Frontal cortex (tissue), 4 donors: ENCODE data around the gene PTPMT1. TPM values are rescaled to one million over a fixed set of nuclear protein-coding genes. Genes with fewer than 3 reads are reported as not detected.
"Not testable (repeated sequence)": the region's sequence is repeated elsewhere in the genome, so short reads cannot be mapped to it uniquely, and the experiment has no call there.

Experiments
- DNase-seq, 2 donors: peaks; one replicate each; pipeline ENCODE4 v3.0.0; 2012; ENCODE audit warnings: low spot score in 2 of 2
- FAIRE-seq: peaks from 2 replicates; lab custom pipeline; 2012; peaks lifted over from hg19 to GRCh38; lab: Jason Lieb, UNC
- total RNA-seq: library from RNA; depleted of rRNA; stranded (reverse); fragments of >200 nt; gene quantifications from one replicate; pipeline ENCODE4 v1.2.3, GENCODE V29; 2014
- donor health status: control.
- donor health status: control.
- donor health status: control.

The PTPMT1 gene, protein sequence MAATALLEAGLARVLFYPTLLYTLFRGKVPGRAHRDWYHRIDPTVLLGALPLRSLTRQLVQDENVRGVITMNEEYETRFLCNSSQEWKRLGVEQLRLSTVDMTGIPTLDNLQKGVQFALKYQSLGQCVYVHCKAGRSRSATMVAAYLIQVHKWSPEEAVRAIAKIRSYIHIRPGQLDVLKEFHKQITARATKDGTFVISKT
- total RNA-seq = 22.0 TPM

DNA sequence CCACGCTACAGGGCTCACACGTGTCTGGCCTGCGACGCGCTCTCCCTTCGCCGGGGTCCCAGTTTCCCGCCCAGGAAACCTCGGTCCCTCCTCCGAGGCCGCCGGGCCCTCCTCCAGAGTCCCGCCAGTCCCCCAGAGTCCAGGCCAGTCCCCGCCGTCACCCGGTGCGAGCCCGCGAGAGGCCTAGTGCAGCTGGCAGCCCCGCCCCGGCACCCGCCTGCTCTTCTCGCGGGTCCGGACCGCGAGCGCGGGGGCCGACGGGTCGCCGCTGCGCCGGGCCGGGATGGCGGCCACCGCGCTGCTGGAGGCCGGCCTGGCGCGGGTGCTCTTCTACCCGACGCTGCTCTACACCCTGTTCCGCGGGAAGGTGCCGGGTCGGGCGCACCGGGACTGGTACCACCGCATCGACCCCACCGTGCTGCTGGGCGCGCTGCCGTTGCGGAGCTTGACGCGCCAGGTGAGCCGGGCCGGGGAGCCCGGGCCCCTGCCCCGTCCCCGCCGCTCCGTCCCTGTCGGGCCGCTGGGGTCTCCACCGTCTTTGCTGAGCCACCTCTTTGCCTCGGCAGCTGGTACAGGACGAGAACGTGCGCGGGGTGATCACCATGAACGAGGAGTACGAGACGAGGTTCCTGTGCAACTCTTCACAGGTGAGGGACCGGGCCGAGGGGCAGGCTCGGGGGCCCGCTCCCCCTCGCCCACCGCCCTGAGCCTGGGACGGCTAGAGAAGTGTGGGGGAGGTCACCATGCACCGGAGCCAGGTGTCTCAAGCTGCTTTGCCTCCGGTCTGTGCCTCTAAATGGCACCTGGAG, at the start of gene PTPMT1:
Gene PTPMT1 (plus strand): TSS at position 260 of the 809 bp plus-strand sequence. CDS start 24 bp downstream, at position 284.
- FAIRE-seq (no peak), DNase-seq (peak; percentile 62 to 68)

DNA sequence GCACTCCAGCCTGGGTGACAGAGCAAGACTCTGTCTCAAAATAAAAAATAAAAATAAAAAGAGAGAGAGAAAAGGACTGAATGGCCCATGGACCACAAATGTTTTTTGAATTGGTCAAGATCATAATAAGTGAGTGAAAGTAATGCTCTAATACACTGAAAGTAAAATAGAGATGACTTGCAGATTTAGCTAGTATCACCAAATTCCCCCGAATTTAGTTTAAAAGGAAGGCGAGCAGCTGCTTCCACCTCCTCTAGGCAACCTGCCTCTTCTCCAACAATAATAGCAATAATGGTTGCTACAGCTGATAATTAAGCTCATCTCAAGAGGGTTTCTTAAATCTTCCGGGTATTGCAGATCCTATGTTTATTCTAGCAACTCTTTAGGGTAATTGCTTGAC, 49.2 kb upstream of the PTPMT1 start:
- FAIRE-seq (no peak), DNase-seq (no peak)

DNA sequence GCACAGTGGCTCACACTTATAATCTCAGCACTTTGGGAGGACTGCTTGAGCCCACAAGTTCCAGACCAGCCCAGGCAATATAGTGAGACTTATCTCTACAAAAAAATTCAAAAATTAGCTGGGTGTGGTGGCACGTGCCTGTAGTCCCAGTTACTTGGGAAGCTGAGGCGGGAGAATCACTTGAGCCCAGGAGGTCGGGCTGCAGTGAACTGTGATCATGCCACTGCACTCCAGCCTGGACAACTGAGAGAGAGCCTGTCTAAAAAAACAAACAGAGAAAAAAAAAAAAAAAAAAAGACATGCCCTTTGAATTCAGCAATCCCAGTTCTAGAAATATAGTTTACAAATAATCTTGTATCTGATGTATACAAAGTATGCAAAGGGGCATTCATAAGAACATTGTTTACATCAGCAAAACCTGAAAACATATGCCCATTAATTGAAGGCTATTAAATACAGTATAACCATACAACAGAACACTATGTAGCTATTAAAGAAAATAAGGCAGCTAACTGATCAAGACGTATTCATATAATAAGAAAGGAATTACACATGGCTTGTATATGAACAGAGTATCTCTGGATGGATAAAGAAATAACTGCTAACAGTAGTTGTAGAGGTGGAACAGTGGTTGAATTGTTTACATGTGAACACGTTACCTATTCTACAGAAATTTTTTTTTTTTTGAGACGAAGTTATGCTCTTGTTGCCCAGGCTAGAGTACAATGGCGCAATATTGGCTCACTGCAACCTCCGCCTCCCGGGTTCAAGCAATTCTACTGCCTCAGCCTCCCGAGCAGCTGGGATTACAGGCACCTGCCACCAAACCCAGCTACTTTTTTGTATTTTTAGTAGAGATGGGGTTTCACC, 48.2 kb upstream of the PTPMT1 start:
- DNase-seq (no peak), FAIRE-seq (no peak)

DNA sequence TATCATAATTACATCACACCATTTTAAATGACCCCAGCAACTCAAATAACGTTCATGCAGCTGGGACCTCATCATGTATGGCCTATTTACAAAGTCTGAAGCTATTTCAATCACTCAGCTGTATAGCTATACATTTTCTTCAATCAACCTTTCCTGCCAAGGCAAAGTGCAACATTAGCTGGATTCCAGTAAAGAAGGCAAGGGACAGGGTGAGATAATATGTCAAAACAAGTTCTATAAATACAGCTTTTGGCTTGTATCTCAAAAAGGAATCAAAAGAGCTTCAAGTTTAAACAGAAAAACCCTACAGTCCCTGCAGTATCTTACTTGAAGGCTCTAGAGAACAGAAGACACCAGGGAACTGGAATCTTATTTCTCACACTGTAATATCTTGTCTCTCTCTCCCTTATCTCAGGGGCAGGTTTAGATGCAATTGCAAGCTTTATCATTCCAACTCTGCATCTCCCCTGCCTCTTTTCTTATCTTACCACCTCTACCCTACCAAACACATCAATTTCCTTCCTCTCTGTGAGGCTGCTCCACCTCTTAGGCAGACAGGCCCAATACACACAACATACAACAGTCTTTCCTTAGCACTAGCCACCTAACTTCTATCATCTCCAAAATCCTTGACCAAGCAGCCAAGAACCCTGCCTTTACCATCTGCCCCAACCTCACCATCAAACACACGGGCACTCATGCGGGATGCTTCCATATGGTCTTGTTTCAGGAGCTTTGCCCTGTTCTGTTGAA, 47.0 kb upstream of the PTPMT1 start:
- FAIRE-seq = no peak

DNA sequence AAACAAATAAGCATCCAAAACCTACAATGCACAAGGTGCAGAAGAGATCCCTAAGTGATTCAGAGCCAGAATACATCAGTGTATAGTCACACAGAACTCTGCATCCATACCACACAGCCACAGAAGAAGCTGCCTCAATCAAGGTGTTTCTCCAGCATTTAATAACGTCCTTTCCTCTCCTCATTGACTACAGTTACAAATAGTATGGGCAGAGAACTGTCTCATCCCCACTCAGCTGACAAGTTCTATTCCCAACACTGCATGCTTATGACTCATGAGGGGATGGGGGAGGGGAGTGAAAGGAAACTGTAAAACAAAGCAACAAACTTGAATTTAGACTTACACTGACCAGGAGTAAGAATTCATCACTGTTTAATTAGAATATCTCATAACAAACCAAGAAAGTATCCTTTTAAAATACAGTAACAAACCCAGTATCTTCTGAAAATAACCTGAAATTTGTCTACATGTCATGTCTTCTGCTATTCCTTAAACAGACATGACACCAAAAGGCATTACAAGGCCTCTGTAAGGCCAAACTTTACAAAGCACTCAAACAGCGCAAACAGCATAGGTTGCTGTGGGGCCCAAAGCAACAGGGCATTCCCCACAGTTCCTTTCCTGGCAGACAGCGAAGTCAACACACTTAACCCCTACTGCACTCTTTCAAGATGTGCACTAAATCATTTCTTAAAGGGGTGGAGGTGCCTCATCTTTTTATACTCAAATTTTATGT, 41.7 kb upstream of the PTPMT1 start:
- FAIRE-seq (no peak), DNase-seq (peak in 1 of 2 donors; percentile 64)

More for the DNA sequence above, 47.0 kb upstream of the PTPMT1 start:
- DNase-seq = no peak

DNA sequence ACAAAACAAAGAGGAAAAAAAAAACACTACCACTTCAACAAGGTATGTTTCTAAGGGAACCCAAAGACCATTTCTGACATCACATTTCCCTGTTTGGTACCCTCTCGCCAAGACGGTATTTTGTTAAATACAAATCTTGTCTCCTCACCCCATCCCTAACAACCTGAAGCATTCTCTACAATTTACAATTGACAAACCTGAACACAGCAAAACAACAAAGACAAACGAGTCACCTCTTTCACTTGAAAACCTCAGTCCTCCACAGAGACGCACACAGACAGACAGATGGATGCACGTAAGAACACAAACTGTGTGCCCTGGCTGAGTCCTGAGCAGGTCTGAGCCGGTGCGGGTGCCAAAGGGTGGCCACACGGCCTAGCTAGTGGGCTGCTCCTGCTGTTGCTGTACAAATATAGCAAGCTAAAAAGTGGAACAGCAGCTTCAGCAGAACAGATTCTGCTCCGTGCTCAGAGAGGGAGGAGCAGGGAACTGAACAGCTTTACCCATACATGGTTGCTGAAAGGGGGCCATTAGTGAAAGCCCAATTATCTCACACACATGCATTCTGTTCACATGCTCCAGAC, 41.0 kb upstream of the PTPMT1 start:
- DNase-seq (no peak), FAIRE-seq (no peak)

DNA sequence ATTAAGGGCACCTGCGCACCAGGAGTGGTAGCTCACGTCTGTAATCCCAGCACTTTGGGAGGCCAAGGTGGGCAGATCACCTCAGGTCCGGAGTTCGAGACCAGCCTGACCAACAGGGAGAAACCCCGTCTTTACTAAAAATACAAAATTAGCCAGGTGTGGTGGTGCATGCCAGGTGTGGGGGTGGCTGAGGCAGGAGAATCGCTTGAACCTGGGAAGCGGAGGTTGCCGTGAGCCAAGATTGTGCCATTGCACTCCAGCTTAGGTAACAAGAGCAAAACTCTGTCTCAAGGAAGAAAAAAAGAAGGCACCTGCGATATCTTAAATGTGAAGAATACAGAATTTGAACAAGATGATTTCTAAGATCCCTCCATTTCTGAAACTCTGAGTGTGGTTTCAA, 39.4 kb upstream of the PTPMT1 start:
- not testable (repeated sequence) for DNase-seq, FAIRE-seq

DNA sequence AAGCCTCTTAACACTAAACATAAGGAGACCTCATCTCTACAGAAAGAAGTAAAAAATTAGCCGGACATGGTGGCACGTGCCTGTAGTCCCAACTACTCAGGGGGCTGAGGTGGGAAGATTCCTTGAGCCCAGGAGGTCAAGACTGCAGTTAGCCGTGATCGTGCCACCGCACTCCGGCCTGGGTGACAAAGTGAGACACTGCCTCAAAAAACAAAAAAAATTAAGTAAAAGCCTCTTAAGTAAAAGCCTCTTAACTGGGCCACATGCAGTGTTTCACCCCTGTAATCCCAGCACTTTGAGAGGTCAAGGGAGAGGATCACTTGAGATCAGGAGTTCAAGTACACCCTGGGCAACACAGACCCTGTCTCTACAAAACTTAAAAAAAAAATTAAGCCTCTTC, 38.2 kb upstream of the PTPMT1 start:
- DNase-seq = no peak
- FAIRE-seq = no peak

DNA sequence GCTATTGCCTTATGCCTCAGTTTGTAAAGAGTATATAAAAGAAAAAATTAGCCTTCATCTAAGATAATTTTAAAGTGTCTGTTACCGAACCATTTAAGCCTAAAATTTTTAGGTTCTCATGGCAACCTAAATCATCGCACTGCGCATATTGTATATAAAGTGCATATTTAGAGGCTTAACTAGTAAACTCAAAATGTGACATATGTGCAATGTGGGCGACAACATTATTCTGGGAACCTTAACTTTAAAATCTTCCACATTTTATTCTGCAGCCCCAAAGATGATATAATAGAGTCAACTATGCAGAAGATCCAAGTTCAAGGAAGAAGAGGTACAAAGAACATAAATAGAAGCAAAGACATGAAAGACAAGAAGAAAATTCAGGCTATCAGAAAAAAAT, 35.4 kb upstream of the PTPMT1 start:
- DNase-seq (no peak), FAIRE-seq (no peak)

DNA sequence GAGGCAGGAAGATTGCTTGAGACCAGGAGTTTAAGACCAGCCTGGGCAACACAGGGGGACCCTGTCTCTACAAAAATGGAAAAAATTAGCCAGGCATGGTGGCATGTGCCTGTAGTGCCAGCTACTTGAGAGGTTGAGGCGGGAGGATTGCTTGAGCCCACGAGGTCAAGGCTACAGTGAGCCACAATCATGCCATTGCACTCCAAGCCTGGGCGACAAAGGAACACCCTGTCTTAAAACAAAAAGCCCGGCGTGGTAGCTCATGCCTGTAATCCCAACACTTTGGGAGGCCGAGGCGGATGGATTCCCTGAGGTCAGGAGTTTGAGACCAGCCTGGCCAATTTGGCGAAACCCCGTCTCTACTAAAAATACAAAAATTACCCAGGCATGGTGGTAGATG, 34.7 kb upstream of the PTPMT1 start:
- not testable (repeated sequence) for FAIRE-seq, DNase-seq

DNA sequence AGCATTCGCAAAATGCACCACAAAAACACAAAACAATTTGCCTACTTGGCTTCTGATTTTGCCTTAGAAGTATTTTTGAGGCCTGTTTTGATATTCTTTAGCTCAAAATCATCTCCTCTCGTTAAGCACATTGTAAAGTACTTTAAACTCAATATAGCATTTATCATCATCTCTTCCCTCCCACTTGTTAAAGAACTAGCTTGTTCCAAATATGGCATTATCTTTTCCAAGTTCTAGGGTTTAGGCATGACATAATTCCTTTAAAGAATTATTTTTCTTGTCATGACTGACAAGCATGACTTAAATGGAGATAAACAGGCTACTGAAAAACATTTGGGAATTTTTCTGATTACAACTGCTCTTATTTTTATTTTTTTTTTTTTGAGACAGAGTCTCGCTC, 33.7 kb upstream of the PTPMT1 start:
- DNase-seq = no peak
- no peak for FAIRE-seq

DNA sequence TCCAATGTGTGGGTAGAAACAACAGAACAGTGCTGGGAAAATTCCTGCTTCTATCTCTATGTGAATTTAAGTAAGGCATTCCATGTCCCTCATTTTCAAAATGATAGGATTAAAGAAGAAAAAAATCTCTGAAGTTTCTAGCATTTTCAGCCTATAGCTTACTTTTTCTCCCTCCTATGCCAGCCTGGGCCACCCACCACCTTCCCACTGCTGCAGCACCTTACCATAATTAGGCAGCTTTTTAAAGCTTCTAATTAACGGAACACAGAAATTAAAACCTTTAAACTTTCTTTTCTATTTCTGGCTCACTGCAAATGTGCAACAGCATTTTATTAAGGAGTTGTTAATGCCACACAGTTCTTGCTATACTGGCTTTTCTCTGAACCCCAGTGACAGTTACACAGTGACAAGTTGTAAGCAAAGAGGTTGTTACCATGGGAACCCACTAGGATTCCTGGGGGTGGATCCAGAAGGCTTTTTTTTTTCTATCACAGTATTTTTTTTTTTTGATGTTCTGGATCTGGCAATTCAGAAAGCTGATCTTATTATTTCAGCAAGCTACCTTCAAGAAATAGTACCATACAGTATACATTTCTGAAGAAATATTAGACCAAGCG, 32.7 kb upstream of the PTPMT1 start:
- DNase-seq (no peak), FAIRE-seq (no peak)

DNA sequence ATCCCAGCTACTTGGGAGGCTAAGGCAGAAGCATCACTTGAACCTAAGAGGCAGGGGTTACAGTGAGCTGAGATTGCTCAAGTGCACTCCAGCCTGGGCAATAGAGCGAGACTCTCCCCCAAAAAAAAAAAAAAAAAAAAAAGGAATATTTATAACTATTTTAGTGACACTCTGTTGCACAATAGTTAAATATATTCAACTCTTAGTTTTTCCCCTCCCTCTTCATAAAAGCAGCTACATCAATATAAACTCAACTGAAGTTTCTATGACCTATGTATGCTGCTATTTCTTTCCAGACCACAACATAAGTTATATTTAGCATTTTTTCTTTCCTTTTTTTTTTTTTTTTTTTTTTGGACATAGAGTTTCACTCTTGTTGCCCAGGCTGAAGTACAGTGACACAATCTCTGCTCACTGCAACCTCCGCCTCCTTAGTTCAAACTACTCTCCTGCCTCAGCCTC, 31.7 kb upstream of the PTPMT1 start:
- DNase-seq (no peak), FAIRE-seq (no peak)

DNA sequence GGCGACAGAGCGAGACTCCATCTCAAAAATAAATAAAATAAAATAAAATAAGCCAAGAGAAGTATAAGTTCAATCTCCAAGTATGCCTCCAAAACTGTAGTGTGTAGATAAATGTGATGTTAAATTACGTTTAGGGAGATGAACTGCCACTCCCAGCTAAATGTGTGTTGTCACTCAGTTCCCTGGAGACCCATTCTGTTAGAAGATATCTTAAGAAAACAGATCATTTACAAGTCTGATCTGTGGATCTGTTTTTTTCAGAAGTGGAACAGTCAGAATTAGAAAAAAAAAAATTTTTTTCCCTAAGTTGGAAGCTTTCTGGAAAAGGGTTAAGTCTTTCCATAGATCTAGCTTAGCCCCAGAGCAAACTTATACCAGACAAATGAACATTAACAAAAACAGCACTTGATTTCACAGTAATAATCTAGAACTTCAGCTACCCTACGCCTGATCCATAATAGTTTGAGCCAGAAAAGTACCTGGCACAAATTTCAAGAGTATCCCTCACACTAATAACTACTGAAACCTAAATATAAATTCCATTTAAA, 30.6 kb upstream of the PTPMT1 start:
- DNase-seq (no peak), FAIRE-seq (no peak)

DNA sequence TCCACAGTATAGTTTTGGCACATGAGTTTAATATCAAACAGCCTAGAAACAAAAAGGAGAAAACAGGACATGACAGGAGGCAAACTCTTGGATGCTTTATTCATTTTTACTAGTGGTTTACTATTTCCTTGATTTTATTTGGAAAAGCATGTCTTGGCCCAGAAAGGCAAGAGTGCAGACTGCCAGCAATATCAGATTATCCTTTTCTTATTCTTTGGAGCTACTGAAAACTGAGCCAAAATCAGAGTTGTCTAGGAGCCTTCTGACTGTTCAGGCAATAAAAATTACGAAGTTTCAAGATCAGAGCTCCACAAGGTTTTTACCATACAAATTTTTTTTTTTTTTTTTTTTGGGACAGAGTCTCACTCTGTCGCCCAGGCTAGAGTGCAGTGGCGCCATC, 28.5 kb upstream of the PTPMT1 start:
- DNase-seq (no peak), FAIRE-seq (no peak)

DNA sequence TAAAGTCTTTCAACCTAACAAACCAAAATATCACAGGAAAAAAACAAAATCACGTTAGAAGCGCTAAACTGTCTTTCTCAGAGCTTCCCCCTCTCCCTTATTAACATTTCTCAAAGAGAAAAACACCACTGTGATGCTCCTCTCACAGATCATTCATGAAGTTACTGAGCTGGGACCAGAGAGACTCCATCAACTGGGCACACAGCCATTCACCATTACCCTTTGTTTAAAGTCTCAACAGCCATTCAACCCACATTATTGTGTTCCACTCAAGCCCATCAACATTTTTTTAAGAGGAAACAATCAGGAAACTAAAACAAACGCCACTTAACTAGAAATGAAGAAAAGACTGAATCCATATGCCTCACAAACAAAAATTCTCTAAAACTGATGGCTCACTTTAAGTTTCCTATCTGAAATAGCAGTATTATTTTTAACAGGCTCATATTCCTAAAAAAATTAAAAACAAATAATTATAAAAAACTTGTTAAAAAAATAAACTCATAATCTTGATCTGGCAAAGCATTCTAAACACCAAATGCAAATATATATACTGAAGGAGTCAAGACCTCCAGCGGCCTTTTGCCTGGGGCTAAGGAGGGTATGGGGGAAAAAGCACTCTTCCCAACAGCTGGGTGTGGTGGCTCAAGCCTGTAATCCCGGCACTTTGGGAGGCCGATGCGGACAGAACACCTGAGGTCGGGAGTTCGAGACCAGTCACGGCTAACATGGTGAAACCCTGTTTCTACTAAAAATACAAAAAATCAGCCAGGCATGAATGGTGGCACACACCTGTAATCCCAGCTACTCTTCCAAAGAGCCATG, 26.4 kb upstream of the PTPMT1 start:
- FAIRE-seq (no peak), DNase-seq (no peak)

DNA sequence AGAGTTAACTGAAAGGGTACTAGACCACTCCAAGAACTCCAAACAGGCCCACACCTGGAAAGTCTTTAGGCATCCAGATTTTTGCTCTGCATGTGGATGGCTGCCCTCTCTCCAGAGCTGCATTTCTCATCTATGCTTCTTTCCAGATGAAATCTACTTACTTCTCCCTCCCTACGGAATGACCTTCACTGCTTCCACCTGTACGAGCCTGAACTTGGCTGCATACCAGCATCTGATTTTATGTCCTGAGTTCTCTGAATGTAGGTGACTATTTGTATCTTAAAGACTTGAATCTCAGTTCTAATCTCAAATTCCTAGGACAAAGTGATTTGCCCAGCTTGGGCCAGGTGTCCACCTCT, 25.7 kb upstream of the PTPMT1 start:
- DNase-seq = no peak
- no peak for FAIRE-seq
